Astrocyte (in vitro differentiated cells and primary cell): ENCODE results near the gene ITPR2. TPM values are rescaled to one million over a fixed set of nuclear protein-coding genes. Genes with fewer than 3 reads are reported as not detected.

Experiments
- DNase-seq: peaks from one replicate; pipeline ENCODE4 v3.0.0-alpha.2; 2010; ENCODE audit warnings: low read depth
- FAIRE-seq: peaks from 2 replicates; lab custom pipeline; 2011; peaks lifted over from hg19 to GRCh38; lab: Jason Lieb, UNC
- H2AFZ ChIP-seq: 2 replicates; pipeline ENCODE4 v1.6.0; 2012; ENCODE audit warnings: low read depth, low read length, inconsistent platforms
- H3K27ac ChIP-seq: 2 replicates; pipeline ENCODE4 v1.5.1; 2011; ENCODE audit warnings: low read depth, low read length, inconsistent platforms
- H3K27me3 ChIP-seq: 2 replicates; pipeline ENCODE4 v1.6.0; 2011; ENCODE audit warnings: low read length, inconsistent platforms; ENCODE audit not compliant: insufficient read depth
- H3K36me3 ChIP-seq: 2 replicates; pipeline ENCODE4 v1.5.1; 2011; ENCODE audit warnings: low read length, inconsistent platforms; ENCODE audit not compliant: insufficient read depth
- H3K4me1 ChIP-seq: 2 replicates; pipeline ENCODE4 v1.5.1; 2011; ENCODE audit warnings: low read length, inconsistent platforms; ENCODE audit not compliant: insufficient read depth
- H3K4me2 ChIP-seq: 2 replicates; pipeline ENCODE4 v1.6.0; 2012; ENCODE audit warnings: low read length, inconsistent platforms
- H3K4me3 ChIP-seq: 2 replicates; pipeline ENCODE4 v1.5.1; 2011; ENCODE audit warnings: low read depth, mild to moderate bottlenecking, low read length, inconsistent platforms; ENCODE audit not compliant: insufficient read depth
- H3K79me2 ChIP-seq: 2 replicates; pipeline ENCODE4 v1.6.0; 2012; ENCODE audit warnings: mild to moderate bottlenecking, low read length, inconsistent platforms; ENCODE audit not compliant: insufficient read depth
- H3K9ac ChIP-seq: 2 replicates; pipeline ENCODE4 v1.6.0; 2012; ENCODE audit warnings: mild to moderate bottlenecking, low read length, inconsistent platforms
- H3K9me3 ChIP-seq: 2 replicates; pipeline ENCODE4 v1.5.1; 2012; ENCODE audit warnings: low read depth, mild to moderate bottlenecking, low read length, inconsistent platforms; ENCODE audit not compliant: insufficient read depth
- H4K20me1 ChIP-seq: 2 replicates; pipeline ENCODE4 v1.6.0; 2012; ENCODE audit warnings: low read length, inconsistent platforms; ENCODE audit not compliant: insufficient read depth
- H3K27ac Mint-ChIP-seq: one replicate; pipeline ENCODE4 v1.8.0; 2021; ENCODE audit warnings: mild to moderate bottlenecking, mixed read lengths; ENCODE audit not compliant: unreplicated experiment
- H3K27me3 Mint-ChIP-seq: one replicate; pipeline ENCODE4 v1.8.0; 2021; ENCODE audit warnings: low read depth, mixed read lengths; ENCODE audit not compliant: unreplicated experiment
- H3K36me3 Mint-ChIP-seq: one replicate; pipeline ENCODE4 v1.8.0; 2021; ENCODE audit warnings: low read depth, mixed read lengths; ENCODE audit not compliant: unreplicated experiment
- H3K4me1 Mint-ChIP-seq: one replicate; pipeline ENCODE4 v1.8.0; 2021; ENCODE audit warnings: low read depth, mixed read lengths; ENCODE audit not compliant: unreplicated experiment
- H3K4me3 Mint-ChIP-seq: one replicate; pipeline ENCODE4 v1.8.0; 2021; ENCODE audit warnings: mild to moderate bottlenecking, moderate library complexity, mixed read lengths; ENCODE audit not compliant: unreplicated experiment
- H3K9me3 Mint-ChIP-seq: one replicate; pipeline ENCODE4 v1.8.0; 2021; ENCODE audit warnings: mild to moderate bottlenecking, mixed read lengths; ENCODE audit not compliant: unreplicated experiment
- EZH2 ChIP-seq: IDR thresholded peaks from 2 replicates; pipeline ENCODE4 v1.6.1; 2012; ENCODE audit warnings: mild to moderate bottlenecking, low read length, inconsistent platforms; ENCODE audit not compliant: insufficient read depth
- total RNA-seq: library from RNA; stranded (reverse); gene quantifications from 2 replicates; pipeline ENCODE4 v1.2.1, GENCODE V29; 2021
- TF ChIP-seq, protein P1 (sequence below): IDR thresholded peaks from 2 replicates; pipeline ENCODE4 v1.5.1; 2011; ENCODE audit warnings: low read depth, mild to moderate bottlenecking, inconsistent platforms, low read length, moderate library complexity; ENCODE audit not compliant: insufficient read depth

The ITPR2 gene
- total RNA-seq, 1 donor from 2014 or later = 24.4 TPM

DNA sequence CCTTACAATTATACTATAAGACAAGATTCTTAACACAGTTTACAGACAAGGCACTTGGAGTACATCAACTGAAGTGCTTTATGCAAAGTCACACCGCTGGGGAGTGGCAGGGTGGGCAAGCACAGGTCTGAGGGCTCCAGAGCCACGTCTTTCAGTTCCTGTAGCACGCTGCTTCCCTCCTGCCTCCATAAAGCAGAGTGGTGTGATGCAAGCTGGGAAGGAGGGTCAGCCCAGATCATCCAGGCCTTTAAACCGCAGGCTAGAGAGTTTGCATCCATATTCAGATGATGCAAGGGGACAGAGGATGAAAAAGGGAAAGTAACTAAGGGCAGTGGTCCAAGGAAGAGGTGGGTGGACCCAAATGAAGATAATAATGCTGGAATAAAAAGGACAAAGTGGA is 132.6 kb downstream of the ITPR2 start:
- H3K27ac ChIP-seq = no peak overlapping the region
- Mint-ChIP-seq H3K9me3 (no peaks in the 10 kb centered on the region), H3K27ac (no peak overlapping the region), H3K4me3 (no peak overlapping the region), H3K4me1 (no peaks in the 10 kb centered on the region), H3K27me3 (no peaks in the 10 kb centered on the region), H3K36me3 (peaks cover 12% of the 10 kb centered on the region)
- no peak overlapping the region for H3K4me3 ChIP-seq
- no peaks in the 10 kb centered on the region for H3K36me3 ChIP-seq
- H3K4me1 ChIP-seq = peaks cover 13% of the 10 kb centered on the region
- H2AFZ ChIP-seq = no peak overlapping the region
- DNase-seq (no peak), FAIRE-seq (no peak)
- no peaks in the 10 kb centered on the region for H4K20me1 ChIP-seq
- H3K9ac ChIP-seq = no peak overlapping the region
- H3K9me3 ChIP-seq = no peaks in the 10 kb centered on the region
- H3K79me2 ChIP-seq = no peaks in the 10 kb centered on the region
- H3K27me3 ChIP-seq = no peaks in the 10 kb centered on the region
- no peak overlapping the region for H3K4me2 ChIP-seq
- TF ChIP-seq, protein P1, sequence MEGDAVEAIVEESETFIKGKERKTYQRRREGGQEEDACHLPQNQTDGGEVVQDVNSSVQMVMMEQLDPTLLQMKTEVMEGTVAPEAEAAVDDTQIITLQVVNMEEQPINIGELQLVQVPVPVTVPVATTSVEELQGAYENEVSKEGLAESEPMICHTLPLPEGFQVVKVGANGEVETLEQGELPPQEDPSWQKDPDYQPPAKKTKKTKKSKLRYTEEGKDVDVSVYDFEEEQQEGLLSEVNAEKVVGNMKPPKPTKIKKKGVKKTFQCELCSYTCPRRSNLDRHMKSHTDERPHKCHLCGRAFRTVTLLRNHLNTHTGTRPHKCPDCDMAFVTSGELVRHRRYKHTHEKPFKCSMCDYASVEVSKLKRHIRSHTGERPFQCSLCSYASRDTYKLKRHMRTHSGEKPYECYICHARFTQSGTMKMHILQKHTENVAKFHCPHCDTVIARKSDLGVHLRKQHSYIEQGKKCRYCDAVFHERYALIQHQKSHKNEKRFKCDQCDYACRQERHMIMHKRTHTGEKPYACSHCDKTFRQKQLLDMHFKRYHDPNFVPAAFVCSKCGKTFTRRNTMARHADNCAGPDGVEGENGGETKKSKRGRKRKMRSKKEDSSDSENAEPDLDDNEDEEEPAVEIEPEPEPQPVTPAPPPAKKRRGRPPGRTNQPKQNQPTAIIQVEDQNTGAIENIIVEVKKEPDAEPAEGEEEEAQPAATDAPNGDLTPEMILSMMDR = no peak
- TF ChIP-seq EZH2 = no peak

GRCh38 chr12:26699237-26699636 is 133.8 kb downstream of the ITPR2 start:
- DNase-seq = no peak
- H3K9ac ChIP-seq = no peak overlapping the region
- H3K36me3 ChIP-seq = no peaks in the 10 kb centered on the region
- H3K9me3 ChIP-seq = no peaks in the 10 kb centered on the region
- no peak overlapping the region for H3K4me2 ChIP-seq
- peaks cover 7% of the 10 kb centered on the region for H3K4me1 ChIP-seq
- no peak overlapping the region for H3K4me3 ChIP-seq
- Mint-ChIP-seq H3K27me3 (no peaks in the 10 kb centered on the region), H3K9me3 (no peaks in the 10 kb centered on the region), H3K36me3 (peaks cover 15% of the 10 kb centered on the region), H3K4me3 (no peak overlapping the region), H3K27ac (no peak overlapping the region), H3K4me1 (no peaks in the 10 kb centered on the region)
- no peak overlapping the region for H2AFZ ChIP-seq
- no peak for FAIRE-seq
- no peak overlapping the region for H3K27ac ChIP-seq
- no peaks in the 10 kb centered on the region for H4K20me1 ChIP-seq
- no peaks in the 10 kb centered on the region for H3K27me3 ChIP-seq
- no peaks in the 10 kb centered on the region for H3K79me2 ChIP-seq
- no peak for TF ChIP-seq EZH2
- TF ChIP-seq, protein P1 = no peak

DNA sequence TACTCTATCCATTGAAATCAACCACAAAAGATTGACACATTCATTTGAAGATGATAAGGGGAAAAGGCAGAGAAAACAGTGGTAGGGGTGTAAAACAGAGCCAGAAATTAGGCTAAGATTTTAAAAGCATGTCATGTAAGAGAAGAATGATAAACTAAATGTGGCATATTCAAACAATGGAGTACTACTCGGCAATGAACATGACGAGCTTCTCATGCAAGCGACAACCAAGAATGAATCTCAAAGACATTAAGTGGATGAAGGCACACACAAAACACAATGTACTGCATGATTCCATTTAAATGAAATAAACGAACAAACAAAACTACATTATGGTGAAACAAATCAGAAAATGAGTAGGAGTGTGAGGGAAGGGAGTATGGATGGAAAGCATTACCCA is 134.8 kb downstream of the ITPR2 start:
- Histone ChIP-seq H3K79me2 (no peaks in the 10 kb centered on the region), H3K4me3 (no peak overlapping the region), H3K4me1 (peaks cover 7% of the 10 kb centered on the region), H3K9me3 (no peaks in the 10 kb centered on the region), H3K27ac (no peak overlapping the region), H3K9ac (no peak overlapping the region), H2AFZ (no peak overlapping the region), H3K36me3 (no peaks in the 10 kb centered on the region), H3K27me3 (no peaks in the 10 kb centered on the region), H3K4me2 (no peak overlapping the region), H4K20me1 (no peaks in the 10 kb centered on the region)
- Mint-ChIP-seq H3K27ac (no peak overlapping the region), H3K4me1 (no peaks in the 10 kb centered on the region), H3K27me3 (no peaks in the 10 kb centered on the region), H3K4me3 (no peak overlapping the region), H3K9me3 (no peaks in the 10 kb centered on the region), H3K36me3 (peaks cover 15% of the 10 kb centered on the region)
- DNase-seq = no peak
- no peak for FAIRE-seq
- no peak for TF ChIP-seq EZH2
- TF ChIP-seq, protein P1 = no peak
